GM12891 (cell line): ENCODE results near the gene ALK.

Experiments used
- POLR2AphosphoS5 ChIP-seq: IDR thresholded peaks from 2 replicates; pipeline ENCODE4 v1.6.1; 2011; ENCODE audit warnings: low read depth, low read length, control low read depth
- TAF1 ChIP-seq: IDR thresholded peaks from 2 replicates; pipeline ENCODE4 v1.6.1; 2011; ENCODE audit warnings: low read depth, low read length, control low read depth

- TF ChIP-seq POLR2AphosphoS5 (no peak), TAF1 (no peak)
Measured at GRCh38 chr2:29702276-29702675, 219.1 kb downstream of the ALK start.
